Neural progenitor cell (in vitro differentiated cells): Measurements from ENCODE around the gene ANKMY1. TPM values are rescaled to one million over a fixed set of nuclear protein-coding genes. Genes with fewer than 3 reads are reported as not detected.

Source experiments
- DNase-seq: peaks from one replicate; pipeline ENCODE4 v3.0.0-alpha.2; 2016; ENCODE audit warnings: low spot score
- H2AFZ ChIP-seq: fragments of 200-600 bp; sonication (generic); replicated peaks from 2 replicates; pipeline ENCODE4 v1.6.1; 2016; ENCODE audit warnings: antibody characterized with exemption
- H3F3A ChIP-seq: fragments of 200-600 bp; sonication (generic); 2 replicates; pipeline ENCODE4 v1.6.1; 2016; ENCODE audit warnings: antibody characterized with exemption, low read depth
- H3K27ac ChIP-seq: fragments of 200-600 bp; sonication (generic); 2 replicates; pipeline ENCODE4 v1.5.1; 2016; ENCODE audit warnings: mild to moderate bottlenecking
- H3K27me3 ChIP-seq: fragments of 200-600 bp; sonication (generic); 2 replicates; pipeline ENCODE4 v1.6.1; 2016; ENCODE audit warnings: mild to moderate bottlenecking, moderate library complexity
- H3K36me3 ChIP-seq: fragments of 200-600 bp; sonication (generic); 2 replicates; pipeline ENCODE4 v1.5.1; 2016
- H3K4me1 ChIP-seq: fragments of 200-600 bp; sonication (generic); 2 replicates; pipeline ENCODE4 v1.6.1; 2016; ENCODE audit warnings: mixed run types
- H3K4me2 ChIP-seq: fragments of 200-600 bp; sonication (generic); 2 replicates; pipeline ENCODE4 v1.6.1; 2016
- H3K4me3 ChIP-seq: fragments of 200-600 bp; sonication (generic); 2 replicates; pipeline ENCODE4 v1.5.1; 2016
- H3K79me2 ChIP-seq: fragments of 200-600 bp; sonication (generic); 2 replicates; pipeline ENCODE4 v1.6.1; 2016; ENCODE audit warnings: low read depth
- H3K9ac ChIP-seq: fragments of 200-600 bp; sonication (generic); 2 replicates; pipeline ENCODE4 v1.6.1; 2016
- H3K9me3 ChIP-seq: fragments of 200-600 bp; sonication (generic); 2 replicates; pipeline ENCODE4 v1.5.1; 2016; ENCODE audit warnings: low read depth
- H4K20me1 ChIP-seq: fragments of 200-600 bp; sonication (generic); 2 replicates; pipeline ENCODE4 v1.6.1; 2016; ENCODE audit warnings: low read depth
- H3K27ac Mint-ChIP-seq: 3 replicates; pipeline ENCODE4 v1.8.0; 2021; ENCODE audit warnings: mixed read lengths
- H3K27me3 Mint-ChIP-seq: 2 replicates; pipeline ENCODE4 v1.8.0; 2022; ENCODE audit warnings: low read depth, mild to moderate bottlenecking, inconsistent platforms, moderate library complexity, mixed read lengths; ENCODE audit not compliant: insufficient read depth
- H3K36me3 Mint-ChIP-seq: 3 replicates; pipeline ENCODE4 v1.8.0; 2021; ENCODE audit warnings: mixed read lengths
- H3K4me1 Mint-ChIP-seq: 3 replicates; pipeline ENCODE4 v1.8.0; 2021; ENCODE audit warnings: mixed read lengths
- H3K4me3 Mint-ChIP-seq: 3 replicates; pipeline ENCODE4 v1.8.0; 2021; ENCODE audit warnings: mild to moderate bottlenecking, moderate library complexity, mixed read lengths
- H3K9me3 Mint-ChIP-seq: 3 replicates; pipeline ENCODE4 v1.8.0; 2020; ENCODE audit warnings: mixed read lengths
- EZH2 ChIP-seq: fragments of 200-600 bp; sonication (generic); IDR thresholded peaks from 2 replicates; pipeline ENCODE4 v1.6.1; 2017; ENCODE audit warnings: antibody characterized with exemption, mild to moderate bottlenecking, moderate library complexity
- EZH2phosphoT487 ChIP-seq: fragments of 200-600 bp; sonication (generic); IDR thresholded peaks from 2 replicates; pipeline ENCODE4 v1.6.1; 2017; ENCODE audit warnings: antibody characterized with exemption
- total RNA-seq: library from RNA; depleted of rRNA; stranded (reverse); fragments of >200 nt; gene quantifications from 2 replicates; pipeline ENCODE4 v1.2.3, GENCODE V29; 2015; ENCODE audit warnings: low replicate concordance
- TF ChIP-seq, protein P1 (sequence below): fragments of 200-600 bp; sonication (generic); IDR thresholded peaks from 2 replicates; pipeline ENCODE4 v1.5.1; 2017; ENCODE audit warnings: antibody characterized with exemption, mild to moderate bottlenecking

ANKMY1 gene
- total RNA-seq, 1 donor from 2014 or later: 4.2 TPM

DNA sequence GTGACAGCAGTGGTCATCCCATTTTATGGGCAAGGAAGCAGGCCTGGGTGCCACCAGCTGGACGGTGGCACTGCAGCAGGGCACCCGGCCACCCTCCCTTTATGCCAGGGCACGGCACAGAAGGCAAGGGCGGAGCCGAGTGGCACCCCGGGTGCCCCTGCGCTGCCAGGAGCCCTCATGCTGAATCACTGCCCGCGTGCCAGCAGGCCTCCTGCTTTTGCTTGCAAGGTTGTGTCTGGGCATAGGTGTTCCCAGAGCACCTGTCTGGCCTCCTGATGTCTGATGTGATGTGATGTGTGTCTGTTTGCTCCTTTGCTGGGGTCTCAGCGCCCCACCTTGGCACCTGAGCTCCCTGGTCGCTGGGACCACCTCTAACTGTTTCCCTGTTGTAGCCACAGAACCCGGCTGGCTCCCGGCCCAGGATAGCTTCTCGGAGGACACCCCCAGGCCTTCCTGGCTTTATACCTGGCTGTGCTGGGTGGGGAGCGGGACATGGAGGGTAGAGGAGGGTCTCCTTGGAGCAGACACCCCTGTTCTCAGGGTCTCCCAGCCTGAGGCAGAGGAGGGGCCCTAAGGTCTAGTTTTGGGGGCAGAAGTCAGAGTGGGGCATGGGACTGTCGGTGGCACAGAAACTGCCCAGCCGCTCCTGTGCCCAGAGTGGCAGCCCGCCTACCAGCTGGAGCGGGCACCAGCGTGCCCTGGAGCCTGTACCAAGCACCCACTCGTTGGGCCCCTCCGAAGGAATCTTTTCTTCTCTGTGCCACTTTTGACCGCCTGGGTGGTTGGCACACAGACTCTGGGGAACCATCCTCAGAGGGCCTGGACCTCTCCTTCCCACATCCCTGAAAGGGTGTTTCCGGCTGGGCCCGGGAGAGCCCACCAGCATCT lies 118.7 kb downstream of the ANKMY1 start:
- peaks cover 64% of the 10 kb centered on the region for H4K20me1 ChIP-seq
- no peak overlapping the region for H3K4me3 ChIP-seq
- no peaks in the 10 kb centered on the region for H3K36me3 ChIP-seq
- TF ChIP-seq, protein P1, sequence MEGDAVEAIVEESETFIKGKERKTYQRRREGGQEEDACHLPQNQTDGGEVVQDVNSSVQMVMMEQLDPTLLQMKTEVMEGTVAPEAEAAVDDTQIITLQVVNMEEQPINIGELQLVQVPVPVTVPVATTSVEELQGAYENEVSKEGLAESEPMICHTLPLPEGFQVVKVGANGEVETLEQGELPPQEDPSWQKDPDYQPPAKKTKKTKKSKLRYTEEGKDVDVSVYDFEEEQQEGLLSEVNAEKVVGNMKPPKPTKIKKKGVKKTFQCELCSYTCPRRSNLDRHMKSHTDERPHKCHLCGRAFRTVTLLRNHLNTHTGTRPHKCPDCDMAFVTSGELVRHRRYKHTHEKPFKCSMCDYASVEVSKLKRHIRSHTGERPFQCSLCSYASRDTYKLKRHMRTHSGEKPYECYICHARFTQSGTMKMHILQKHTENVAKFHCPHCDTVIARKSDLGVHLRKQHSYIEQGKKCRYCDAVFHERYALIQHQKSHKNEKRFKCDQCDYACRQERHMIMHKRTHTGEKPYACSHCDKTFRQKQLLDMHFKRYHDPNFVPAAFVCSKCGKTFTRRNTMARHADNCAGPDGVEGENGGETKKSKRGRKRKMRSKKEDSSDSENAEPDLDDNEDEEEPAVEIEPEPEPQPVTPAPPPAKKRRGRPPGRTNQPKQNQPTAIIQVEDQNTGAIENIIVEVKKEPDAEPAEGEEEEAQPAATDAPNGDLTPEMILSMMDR: no peak
- no peak for TF ChIP-seq EZH2
- no peak for TF ChIP-seq EZH2phosphoT487
- no peak overlapping the region for H3K4me2 ChIP-seq
- peaks cover 9% of the 10 kb centered on the region for H3K4me1 ChIP-seq
- peaks cover 7% of the 10 kb centered on the region for H3K27me3 Mint-ChIP-seq
- peaks cover 17% of the 10 kb centered on the region for H3K27me3 ChIP-seq
- H3K9me3 ChIP-seq: no peaks in the 10 kb centered on the region
- H3K4me3 Mint-ChIP-seq: peak overlapping the region; percentile 64
- peaks cover 64% of the 10 kb centered on the region for H3K79me2 ChIP-seq
- H3K27ac Mint-ChIP-seq: no peak overlapping the region
- H3K27ac ChIP-seq: no peak overlapping the region
- H2AFZ ChIP-seq: no peak overlapping the region
- peaks cover 14% of the 10 kb centered on the region for H3K4me1 Mint-ChIP-seq
- DNase-seq: no peak
- no peaks in the 10 kb centered on the region for H3K36me3 Mint-ChIP-seq
- H3K9ac ChIP-seq: no peak overlapping the region
- no peaks in the 10 kb centered on the region for H3F3A ChIP-seq
- no peaks in the 10 kb centered on the region for H3K9me3 Mint-ChIP-seq

DNA sequence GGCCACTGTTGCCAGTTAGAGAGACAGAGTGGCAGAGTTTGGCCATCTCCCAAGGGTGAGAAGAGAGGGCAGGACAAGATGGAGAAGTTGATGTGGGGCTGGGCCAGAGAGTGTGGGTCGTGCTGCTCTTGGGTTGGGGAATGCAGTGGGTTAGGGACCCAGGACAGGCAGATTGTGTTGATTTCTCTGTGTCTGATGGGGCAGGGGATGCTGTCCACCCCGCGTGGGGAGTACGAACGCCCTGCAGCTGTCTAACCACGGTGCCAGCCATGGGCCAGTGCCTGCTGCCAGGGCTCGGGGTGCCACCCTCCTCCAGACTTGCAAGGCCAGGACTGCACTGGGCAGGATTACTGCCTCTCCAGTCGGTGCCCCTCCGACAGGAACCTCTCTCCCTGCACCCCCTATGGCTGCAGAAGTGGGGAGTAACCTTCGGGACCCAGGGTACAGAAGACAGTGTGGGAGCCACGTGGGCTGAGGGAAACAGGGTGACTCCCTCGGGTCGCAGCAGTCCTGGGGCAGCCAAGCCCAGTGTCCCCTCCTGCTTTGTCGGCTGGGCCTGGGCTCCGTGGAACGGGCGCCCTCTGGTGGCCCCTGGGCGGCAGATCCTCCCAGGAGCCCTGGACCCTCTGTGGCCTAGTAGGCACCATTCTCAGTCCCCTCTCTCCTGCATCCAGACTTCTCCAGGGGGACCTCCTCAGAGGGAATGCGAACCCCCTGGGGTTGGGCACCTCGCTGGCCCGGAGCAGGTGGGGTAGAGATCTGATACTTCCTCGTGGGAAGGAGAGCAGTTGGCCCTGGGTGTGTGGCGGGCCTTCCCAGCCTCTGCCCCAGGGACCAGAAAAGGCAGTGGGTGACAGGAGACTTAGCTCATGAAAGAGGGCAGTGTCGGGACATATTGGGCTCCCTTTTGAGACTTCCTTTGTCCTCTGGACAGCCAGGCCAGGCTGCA lies 119.7 kb downstream of the ANKMY1 start:
- TF ChIP-seq EZH2: no peak
- TF ChIP-seq, protein P1: peak; percentile 95
- H3K4me1 Mint-ChIP-seq: peaks cover 17% of the 10 kb centered on the region
- H3K4me3 Mint-ChIP-seq: peak overlapping the region; percentile 83
- Histone ChIP-seq H3K4me1 (peaks cover 9% of the 10 kb centered on the region), H3K9me3 (no peaks in the 10 kb centered on the region), H4K20me1 (peaks cover 60% of the 10 kb centered on the region), H3K9ac (no peak overlapping the region), H3K36me3 (no peaks in the 10 kb centered on the region), H3F3A (no peaks in the 10 kb centered on the region), H2AFZ (no peak overlapping the region), H3K79me2 (peaks cover 64% of the 10 kb centered on the region), H3K27ac (no peak overlapping the region), H3K4me3 (no peak overlapping the region), H3K4me2 (no peak overlapping the region), H3K27me3 (peaks cover 17% of the 10 kb centered on the region)
- no peaks in the 10 kb centered on the region for H3K36me3 Mint-ChIP-seq
- no peaks in the 10 kb centered on the region for H3K9me3 Mint-ChIP-seq
- peaks cover 4% of the 10 kb centered on the region for H3K27me3 Mint-ChIP-seq
- peak; percentile 86 for DNase-seq
- peak overlapping the region; percentile 93 for H3K27ac Mint-ChIP-seq

DNA sequence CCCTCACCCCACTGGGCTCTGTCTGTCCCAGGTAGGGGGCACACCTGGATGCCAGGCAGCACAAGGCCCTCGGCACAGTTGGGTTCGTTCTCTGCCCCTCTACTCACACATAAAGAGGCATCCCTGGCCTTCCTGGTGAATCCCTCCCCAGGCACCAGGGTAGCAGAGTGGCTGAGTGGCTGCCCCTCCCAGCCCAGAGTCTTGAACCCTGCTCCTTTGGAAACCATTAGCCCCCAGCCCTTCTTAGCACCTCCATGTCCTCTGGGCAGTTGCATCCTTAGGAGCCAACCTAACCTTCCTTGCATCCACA lies 120.3 kb downstream of the ANKMY1 start:
- no peaks in the 10 kb centered on the region for H3K9me3 ChIP-seq
- Mint-ChIP-seq H3K27ac (peak overlapping the region; percentile 46), H3K36me3 (no peaks in the 10 kb centered on the region), H3K4me3 (peak overlapping the region; percentile 83), H3K4me1 (peaks cover 17% of the 10 kb centered on the region), H3K9me3 (no peaks in the 10 kb centered on the region), H3K27me3 (peaks cover 2% of the 10 kb centered on the region)
- no peak for TF ChIP-seq EZH2phosphoT487
- TF ChIP-seq EZH2: no peak
- TF ChIP-seq, protein P1: no peak
- H3K79me2 ChIP-seq: peaks cover 63% of the 10 kb centered on the region
- no peak overlapping the region for H2AFZ ChIP-seq
- H3F3A ChIP-seq: no peaks in the 10 kb centered on the region
- H3K27me3 ChIP-seq: peaks cover 17% of the 10 kb centered on the region
- peaks cover 55% of the 10 kb centered on the region for H4K20me1 ChIP-seq
- H3K4me2 ChIP-seq: peak overlapping the region; percentile 100
- no peak for DNase-seq
- peaks cover 9% of the 10 kb centered on the region for H3K4me1 ChIP-seq
- no peak overlapping the region for H3K4me3 ChIP-seq
- H3K36me3 ChIP-seq: no peaks in the 10 kb centered on the region
- H3K9ac ChIP-seq: no peak overlapping the region
- no peak overlapping the region for H3K27ac ChIP-seq
